ENCODE measurements around the gene MGRN1. TPM values are rescaled to one million over a fixed set of nuclear protein-coding genes. Genes with fewer than 3 reads are reported as not detected.

Gene MGRN1
- total RNA-seq: 53.0 and 56.8 TPM in 2 replicates

DNA sequence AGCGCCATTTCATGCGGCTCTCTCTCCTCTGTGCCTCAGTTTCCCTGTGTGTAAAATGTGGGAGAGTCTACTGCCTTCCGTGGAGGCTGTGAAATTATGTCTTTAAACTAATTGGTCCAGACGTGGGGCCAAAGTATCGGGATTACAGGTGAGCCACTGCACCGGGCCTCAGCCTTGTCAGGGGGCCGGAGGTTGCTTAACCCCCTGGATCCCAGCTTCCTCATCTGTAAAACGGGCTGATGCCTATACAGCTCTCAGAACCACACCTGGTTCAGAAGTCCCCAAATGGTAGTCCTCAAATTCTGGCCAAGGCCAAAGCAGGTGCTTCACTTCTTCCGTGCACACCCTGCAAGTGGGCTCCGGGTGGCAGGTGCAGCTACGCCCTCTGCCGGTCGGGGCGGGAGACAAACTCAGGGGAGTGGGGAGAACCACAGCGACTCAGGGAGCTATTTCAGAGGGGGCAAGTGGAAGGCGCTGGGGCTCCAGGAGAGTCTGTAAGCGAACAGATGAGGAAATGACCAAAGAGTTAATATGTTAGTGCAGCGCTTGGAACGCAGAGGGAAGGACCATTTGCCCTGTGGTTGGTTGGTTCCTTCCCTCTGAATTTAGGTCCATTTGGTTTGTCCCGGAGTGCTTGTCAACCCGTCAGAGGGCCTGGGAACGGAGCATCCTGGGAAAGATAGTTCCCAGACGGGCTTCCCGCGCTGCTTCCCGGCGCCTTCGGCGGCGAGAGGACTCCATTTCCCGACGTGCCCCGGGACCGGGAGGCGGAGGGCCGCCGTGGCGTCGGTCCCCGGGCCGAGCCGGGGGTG, at the start of gene MGRN1:
Gene MGRN1, plus strand, starts transcription at position 812 of the 812 bp plus-strand sequence. CDS start 135 bp downstream, outside the sequence.

DNA sequence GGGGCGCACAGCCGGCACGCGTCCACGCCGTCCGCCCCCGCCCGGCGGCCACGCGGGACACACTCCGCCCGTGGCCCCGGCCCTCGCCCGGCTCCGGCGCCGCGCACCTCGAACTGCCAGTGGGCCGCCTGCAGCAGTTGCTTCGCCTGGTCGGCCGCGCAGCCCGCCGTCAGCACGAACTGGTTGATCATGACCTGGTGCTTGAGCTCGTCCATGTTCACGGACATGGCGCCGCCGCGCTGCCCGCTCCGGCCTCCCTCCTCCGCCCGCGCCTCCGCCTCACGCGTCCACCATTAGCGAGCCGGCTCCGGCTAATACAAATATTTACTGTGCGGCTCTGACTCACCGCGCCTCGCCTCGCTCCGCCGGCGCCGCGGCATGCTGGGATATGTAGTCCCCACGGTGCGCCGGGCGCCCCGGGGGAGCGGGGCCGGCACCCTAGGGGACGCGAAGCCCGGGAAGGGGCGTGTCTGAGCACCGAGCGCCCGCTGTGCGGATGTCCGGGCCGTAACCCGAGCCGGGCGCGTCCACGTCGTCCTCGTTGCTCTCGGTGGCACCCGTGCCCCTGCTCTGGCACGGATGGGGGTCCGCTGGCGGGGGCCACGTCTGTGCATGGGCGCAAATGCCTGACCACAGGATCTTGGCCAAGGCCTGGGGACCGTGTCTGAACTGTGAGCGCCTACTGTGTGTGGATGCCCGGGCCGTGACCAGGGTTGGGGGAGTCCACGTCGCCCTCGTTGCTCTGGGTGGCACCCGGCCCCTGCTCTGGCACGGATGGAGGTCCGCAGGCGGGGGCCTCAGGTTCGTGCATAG, 9.8 kb upstream of the MGRN1 start, which contains the start of gene UBALD1:
Gene UBALD1, minus strand, starts transcription at position 318 of the 813 bp plus-strand sequence. Its CDS starts 91 bp downstream, at position 227.

DNA sequence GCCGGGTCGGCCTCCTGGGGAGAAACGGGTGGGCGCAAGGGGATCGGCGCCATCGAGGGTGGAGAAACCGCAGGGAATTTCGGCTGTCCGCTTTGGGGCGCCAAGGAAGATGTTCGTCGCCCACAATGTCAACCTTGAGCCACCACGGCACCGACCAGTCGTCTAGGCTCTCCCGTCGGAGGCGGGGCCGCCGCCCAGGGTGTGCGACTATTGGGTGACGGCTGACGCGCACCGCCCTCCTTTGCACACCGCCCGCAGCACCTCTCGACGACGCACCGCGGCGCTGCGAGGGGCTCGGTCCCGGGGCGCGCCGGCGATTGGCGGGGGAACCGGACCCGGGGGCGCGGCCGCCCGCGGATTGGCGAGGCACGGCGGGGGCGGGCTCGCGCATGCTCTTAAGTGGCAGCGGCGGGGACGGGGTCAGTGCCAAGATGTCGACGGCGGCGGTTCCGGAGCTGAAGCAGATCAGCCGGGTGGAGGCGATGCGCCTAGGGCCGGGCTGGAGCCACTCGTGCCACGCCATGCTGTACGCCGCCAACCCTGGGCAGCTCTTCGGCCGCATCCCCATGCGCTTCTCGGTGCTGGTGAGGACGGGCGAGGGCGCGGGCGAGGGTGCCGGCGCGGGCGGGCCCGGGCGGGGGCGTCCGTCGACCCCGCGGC, 68.8 kb downstream of the MGRN1 start, which contains the start of gene NUDT16L1:
Gene NUDT16L1, plus strand, starts transcription at position 267 of the 660 bp plus-strand sequence. Its CDS starts 165 bp downstream, at position 432.

DNA sequence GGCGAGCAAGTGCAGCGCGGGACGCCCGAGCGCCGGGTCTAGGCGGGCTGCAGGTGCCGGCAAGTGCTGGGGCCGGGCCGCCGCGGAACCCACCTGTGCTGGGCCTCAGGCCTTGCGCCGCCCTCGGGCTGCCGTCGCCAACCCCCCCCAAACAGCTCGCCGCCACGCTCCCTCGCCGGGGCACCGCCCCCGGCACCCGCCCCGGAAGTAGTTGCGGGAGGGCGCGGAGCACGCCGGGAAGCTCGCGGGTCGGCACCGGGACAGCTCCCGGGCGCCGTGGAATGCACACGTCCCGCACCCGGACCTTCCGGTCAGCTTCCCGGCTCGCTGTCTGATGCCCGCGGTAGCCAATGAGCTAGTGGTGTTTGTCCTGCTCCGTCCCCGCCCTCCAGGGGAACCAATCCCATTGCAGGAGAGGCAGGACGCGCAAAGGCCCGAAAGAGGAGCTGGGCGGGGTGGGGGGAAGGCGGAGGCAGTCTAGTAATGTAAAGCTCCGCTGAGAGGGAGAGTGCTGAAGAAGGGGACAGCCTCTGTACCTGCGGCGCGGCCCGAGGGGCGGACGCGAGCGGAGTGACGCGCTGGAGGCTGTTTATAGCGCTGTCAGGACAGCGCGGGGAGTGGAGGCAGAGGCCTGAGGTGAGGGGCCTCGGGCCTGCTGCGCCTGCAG, 109.6 kb downstream of the MGRN1 start, which contains the start of the genes ANKS3 and DNAAF8:
Gene ANKS3, minus strand, starts transcription at position 209 of the 667 bp plus-strand sequence. CDS start 4,122 bp downstream, outside the sequence.
Gene DNAAF8, plus strand, starts transcription at position 475 of the 667 bp plus-strand sequence. CDS start 1,978 bp downstream, outside the sequence.

Small RNA genes lying within 50 kb of the gene (small RNA-seq; reads per million reads assigned to genes)
- gene MIR6769A (ENCODE audit: low replicate concordance): not detected
- gene RN7SL850P (ENCODE audit: low replicate concordance): not detected

Other genes with a start within 250 kb of the MGRN1 start
- gene CORO7, start 208.2 kb upstream of the MGRN1 start, total RNA-seq: 26.9 and 30.5 TPM in 2 replicates
- gene DNAJA3, start 199.0 kb upstream of the MGRN1 start, total RNA-seq: 50.8 and 63.1 TPM in 2 replicates
- gene NMRAL1, start 150.2 kb upstream of the MGRN1 start, total RNA-seq: 66.7 and 85.1 TPM in 2 replicates
- 57.1 and 68.4 TPM in 2 replicates for gene HMOX2, start 148.4 kb upstream of the MGRN1 start, total RNA-seq
- gene CDIP1, start 86.1 kb upstream of the MGRN1 start, total RNA-seq: 13.9 and 19.0 TPM in 2 replicates
- gene C16orf96, start 68.5 kb upstream of the MGRN1 start, total RNA-seq: under 0.01 TPM in 2 replicates
- 11.4 and 12.2 TPM in 2 replicates for gene UBALD1, start 9.9 kb upstream of the MGRN1 start, total RNA-seq
- 18.2 and 23.2 TPM in 2 replicates for gene NUDT16L1, start 68.7 kb downstream of the MGRN1 start, total RNA-seq
- 26.7 and 31.4 TPM in 2 replicates for gene ANKS3, start 109.4 kb downstream of the MGRN1 start, total RNA-seq
- gene DNAAF8, start 109.7 kb downstream of the MGRN1 start, total RNA-seq: 0.57 and 1.1 TPM in 2 replicates
- gene ZNF500, start 142.3 kb downstream of the MGRN1 start, total RNA-seq: 10.9 and 19.5 TPM in 2 replicates
- not detected in 2 replicates for gene SEPTIN12, start 163.5 kb downstream of the MGRN1 start, total RNA-seq
- gene SMIM22, start 170.5 kb downstream of the MGRN1 start, total RNA-seq: not detected in 2 replicates
- 15.5 and 28.8 TPM in 2 replicates for gene ROGDI, start 177.8 kb downstream of the MGRN1 start, total RNA-seq
- 40.5 and 57.8 TPM in 2 replicates for gene GLYR1, start 222.5 kb downstream of the MGRN1 start, total RNA-seq
- 28.2 and 30.4 TPM in 2 replicates for gene UBN1, start 222.7 kb downstream of the MGRN1 start, total RNA-seq